Measurements from ENCODE around the gene GSTCD. TPM values are rescaled to one million over a fixed set of nuclear protein-coding genes. Genes with fewer than 3 reads are reported as not detected.

GSTCD gene
- total RNA-seq, 1 donor from 2014 or later: 13.9 TPM

GRCh38 chr4:105741548-105741947 is 33.0 kb downstream of the GSTCD start:
- H3K4me3 Mint-ChIP-seq (ENCODE audit: unreplicated experiment): no peak overlapping the region
- no peak for DNase-seq
- H3K27ac Mint-ChIP-seq (ENCODE audit: unreplicated experiment): no peak overlapping the region
- no peaks in the 10 kb centered on the region for H3K4me1 Mint-ChIP-seq (ENCODE audit: low read depth, unreplicated experiment)
- peaks cover 9% of the 10 kb centered on the region for H3K36me3 Mint-ChIP-seq (ENCODE audit: unreplicated experiment)
- no peak for TF ChIP-seq CTCF (IDR thresholded peaks at IDR 0.05; ENCODE audit: partially characterized antibody, unreplicated experiment)
- H3K9me3 Mint-ChIP-seq (ENCODE audit: unreplicated experiment): peaks cover 2% of the 10 kb centered on the region
- no peaks in the 10 kb centered on the region for H3K27me3 Mint-ChIP-seq (ENCODE audit: unreplicated experiment)

GRCh38 chr4:105748222-105748621 is 39.6 kb downstream of the GSTCD start:
- no peaks in the 10 kb centered on the region for H3K4me1 Mint-ChIP-seq (ENCODE audit: low read depth, unreplicated experiment)
- DNase-seq: no peak
- H3K36me3 Mint-ChIP-seq (ENCODE audit: unreplicated experiment): no peaks in the 10 kb centered on the region
- no peaks in the 10 kb centered on the region for H3K9me3 Mint-ChIP-seq (ENCODE audit: unreplicated experiment)
- no peak for TF ChIP-seq CTCF (IDR thresholded peaks at IDR 0.05; ENCODE audit: partially characterized antibody, unreplicated experiment)
- no peaks in the 10 kb centered on the region for H3K27me3 Mint-ChIP-seq (ENCODE audit: unreplicated experiment)
- no peak overlapping the region for H3K27ac Mint-ChIP-seq (ENCODE audit: unreplicated experiment)
- H3K4me3 Mint-ChIP-seq (ENCODE audit: unreplicated experiment): no peak overlapping the region

GRCh38 chr4:105751718-105752299 is 43.2 kb downstream of the GSTCD start:
- no peaks in the 10 kb centered on the region for H3K27me3 Mint-ChIP-seq (ENCODE audit: unreplicated experiment)
- H3K9me3 Mint-ChIP-seq (ENCODE audit: unreplicated experiment): no peaks in the 10 kb centered on the region
- H3K4me3 Mint-ChIP-seq (ENCODE audit: unreplicated experiment): no peak overlapping the region
- H3K27ac Mint-ChIP-seq (ENCODE audit: unreplicated experiment): no peak overlapping the region
- no peaks in the 10 kb centered on the region for H3K36me3 Mint-ChIP-seq (ENCODE audit: unreplicated experiment)
- TF ChIP-seq CTCF (IDR thresholded peaks at IDR 0.05; ENCODE audit: partially characterized antibody, unreplicated experiment): no peak
- DNase-seq: no peak
- H3K4me1 Mint-ChIP-seq (ENCODE audit: low read depth, unreplicated experiment): no peaks in the 10 kb centered on the region

- no peak overlapping the region for H3K27ac Mint-ChIP-seq (ENCODE audit: unreplicated experiment)
- no peaks in the 10 kb centered on the region for H3K9me3 Mint-ChIP-seq (ENCODE audit: unreplicated experiment)
- no peaks in the 10 kb centered on the region for H3K4me1 Mint-ChIP-seq (ENCODE audit: low read depth, unreplicated experiment)
- no peak for TF ChIP-seq CTCF (IDR thresholded peaks at IDR 0.05; ENCODE audit: partially characterized antibody, unreplicated experiment)
- no peak overlapping the region for H3K4me3 Mint-ChIP-seq (ENCODE audit: unreplicated experiment)
- no peaks in the 10 kb centered on the region for H3K36me3 Mint-ChIP-seq (ENCODE audit: unreplicated experiment)
- H3K27me3 Mint-ChIP-seq (ENCODE audit: unreplicated experiment): no peaks in the 10 kb centered on the region
- no peak for DNase-seq
These were observed 44.8 kb downstream of the GSTCD start for GRCh38 chr4:105753361-105753760.

- Mint-ChIP-seq H3K4me1 (ENCODE audit: low read depth, unreplicated experiment) (no peaks in the 10 kb centered on the region), H3K4me3 (ENCODE audit: unreplicated experiment) (no peak overlapping the region), H3K36me3 (ENCODE audit: unreplicated experiment) (no peaks in the 10 kb centered on the region)
These were observed 46.8 kb downstream of the GSTCD start for GRCh38 chr4:105755375-105755774.

More at GRCh38 chr4:105755375-105755774, 46.8 kb downstream of the GSTCD start:
- no peaks in the 10 kb centered on the region for H3K9me3 Mint-ChIP-seq (ENCODE audit: unreplicated experiment)
- H3K27me3 Mint-ChIP-seq (ENCODE audit: unreplicated experiment): no peaks in the 10 kb centered on the region
- no peak overlapping the region for H3K27ac Mint-ChIP-seq (ENCODE audit: unreplicated experiment)
- no peak for TF ChIP-seq CTCF (IDR thresholded peaks at IDR 0.05; ENCODE audit: partially characterized antibody, unreplicated experiment)
- no peak for DNase-seq
